HG03066 (cell line): ENCODE results near the gene FBN3.

Source experiments
- ATAC-seq: cut with Tn5 transposase; IDR thresholded peaks from one replicate; pipeline ENCODE4 v1.9.1; 2021; ENCODE audit warnings: low read depth; ENCODE audit not compliant: unreplicated experiment

FBN3 gene

GRCh38 chr19:8095354-8095886 lies 54.0 kb downstream of the FBN3 start:
- ATAC-seq, result no peak

GRCh38 chr19:8094336-8094735 lies 55.1 kb downstream of the FBN3 start:
- no peak for ATAC-seq

DNA sequence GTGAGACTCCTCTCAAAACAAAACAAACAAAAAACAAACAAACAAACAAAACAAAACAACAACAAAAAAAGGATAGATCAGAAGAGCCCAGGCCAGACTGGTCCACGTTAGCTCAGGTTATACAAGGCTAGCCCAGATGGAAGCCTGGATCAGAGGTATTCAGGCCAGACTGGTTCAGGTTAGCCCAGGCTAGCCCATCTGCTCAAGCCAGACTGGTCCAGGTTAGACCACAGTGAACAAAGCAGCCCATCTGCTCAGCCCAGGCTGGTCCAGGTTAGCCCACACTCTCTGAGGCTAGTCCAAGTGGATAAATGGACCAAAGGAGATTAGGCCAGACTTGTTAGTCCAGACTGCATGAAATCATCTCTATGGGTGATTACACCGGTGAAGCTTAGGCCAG lies 55.7 kb downstream of the FBN3 start:
- no peak for ATAC-seq

- no peak for ATAC-seq
These were observed 58.4 kb downstream of the FBN3 start for GRCh38 chr19:8090950-8091349.

DNA sequence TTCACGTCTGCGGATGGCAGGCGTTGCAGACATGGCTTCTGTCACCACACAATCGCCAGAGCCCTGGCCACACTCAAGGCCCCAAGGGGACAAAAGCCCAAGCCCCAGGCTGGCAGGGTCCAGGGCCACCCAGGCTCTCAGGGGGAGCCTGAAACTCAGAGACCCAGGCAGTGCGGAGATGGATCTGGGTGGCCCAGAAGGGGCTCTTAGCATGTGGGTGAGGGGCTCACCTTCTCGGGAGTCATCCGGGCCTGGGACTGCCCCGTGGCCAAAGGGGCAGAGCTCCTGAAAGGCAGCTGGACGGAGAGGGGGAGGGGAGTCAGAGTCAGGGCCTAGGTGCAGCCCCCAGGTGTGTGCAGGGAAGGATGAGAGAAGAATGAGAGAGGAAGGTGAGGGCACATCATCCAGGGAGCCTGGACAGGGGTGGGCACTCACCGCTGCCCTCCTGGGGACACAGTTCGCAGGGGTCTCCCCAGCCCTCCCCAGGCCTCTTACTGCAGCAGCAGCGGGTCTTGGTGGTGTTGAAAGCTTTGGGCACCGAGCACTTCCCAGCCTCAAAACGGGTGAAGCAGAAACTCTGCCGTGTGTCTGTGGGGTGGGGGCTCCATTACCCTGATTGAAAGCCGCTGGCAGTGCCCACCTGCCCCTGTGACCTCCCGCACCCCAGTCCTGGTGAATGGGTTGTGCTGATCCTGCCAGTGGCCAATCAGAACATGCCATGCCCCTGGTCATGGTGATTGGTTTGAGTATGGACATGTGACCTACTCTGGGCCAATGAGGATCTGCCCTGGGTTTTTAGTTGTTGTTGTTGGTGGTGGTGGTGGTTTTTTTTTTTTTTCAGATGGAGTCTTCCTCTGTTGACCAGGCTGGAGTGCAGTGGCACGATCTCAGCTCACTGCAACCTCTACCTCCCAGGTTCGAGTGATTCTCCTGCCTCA lies 59.5 kb downstream of the FBN3 start:
- no peak for ATAC-seq

GRCh38 chr19:8088752-8089663 lies 60.4 kb downstream of the FBN3 start:
- ATAC-seq, result no peak

DNA sequence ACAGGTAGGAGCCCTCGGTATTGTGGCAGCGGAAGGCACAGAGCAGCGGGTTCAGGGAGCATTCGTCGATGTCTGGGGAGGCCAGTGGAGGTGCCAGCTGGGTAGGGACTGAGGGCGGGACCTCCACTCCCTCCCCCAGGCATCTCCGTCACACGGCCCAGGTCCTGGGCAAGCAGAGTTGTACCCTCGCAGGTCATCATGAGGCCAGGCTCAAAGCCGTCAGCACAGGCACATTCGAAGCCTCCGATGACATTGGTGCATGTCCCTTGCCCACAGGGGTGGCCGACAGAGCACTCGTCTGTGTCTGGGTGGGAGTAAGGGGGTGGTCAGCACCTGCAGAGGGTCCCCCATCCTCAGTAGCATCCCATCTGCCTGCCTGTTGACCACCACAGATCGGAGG lies 61.5 kb downstream of the FBN3 start:
- no peak for ATAC-seq

- ATAC-seq, result no peak
These were observed 62.5 kb downstream of the FBN3 start for GRCh38 chr19:8086849-8087248.

GRCh38 chr19:8085598-8086408 lies 63.6 kb downstream of the FBN3 start:
- ATAC-seq, result no peak

- no peak for ATAC-seq
These were observed 65.2 kb downstream of the FBN3 start for GRCh38 chr19:8084152-8084551.

- ATAC-seq, result no peak
These were observed 66.3 kb downstream of the FBN3 start for GRCh38 chr19:8083141-8083540.

DNA sequence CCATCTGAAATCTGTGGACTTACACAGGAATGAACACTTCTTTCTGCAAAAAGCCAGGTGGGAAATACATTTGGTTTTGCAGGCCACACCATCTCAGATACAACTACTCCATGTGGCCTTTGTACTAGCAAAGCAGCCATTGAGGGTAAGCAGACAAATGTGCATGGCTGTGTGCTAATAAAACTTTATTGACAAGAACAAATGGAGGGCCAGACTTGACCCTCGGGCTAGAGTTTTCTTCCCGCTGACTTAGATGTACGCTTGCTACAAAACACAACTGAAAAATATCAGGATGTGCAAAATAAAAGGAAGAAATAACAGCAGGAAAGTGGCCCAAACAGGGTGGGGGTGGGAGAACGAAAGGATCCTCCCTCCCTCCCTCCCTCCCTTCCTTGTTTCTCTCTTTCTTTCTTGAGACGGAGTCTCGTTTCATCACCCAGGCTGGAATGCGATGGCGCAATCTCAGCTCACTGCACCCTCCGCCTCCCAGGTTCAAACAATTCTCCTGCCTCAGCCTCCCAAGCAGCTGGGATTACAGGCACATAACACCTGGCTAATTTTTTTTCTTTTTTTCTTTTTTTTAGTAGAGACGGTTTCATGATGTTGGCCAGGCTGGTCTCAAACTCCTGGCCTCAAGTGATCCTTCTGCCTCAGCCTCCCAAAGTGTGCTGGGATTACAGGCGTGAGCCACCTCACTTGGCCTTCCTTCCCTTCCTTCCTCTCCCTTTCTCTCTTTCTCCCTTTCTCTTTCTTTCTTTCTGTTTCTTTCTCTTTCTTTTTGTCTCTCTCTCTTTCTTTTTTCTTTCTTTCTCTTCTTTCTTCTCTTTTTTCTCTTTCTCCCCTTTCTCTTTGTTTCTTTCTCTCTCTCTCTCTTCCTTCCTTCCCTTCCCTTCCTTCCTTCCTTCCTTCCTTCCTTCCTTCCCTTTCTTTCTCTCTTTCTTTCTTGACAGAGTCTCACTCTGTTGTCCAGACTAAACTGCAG lies 67.5 kb downstream of the FBN3 start:
- ATAC-seq, result no peak

DNA sequence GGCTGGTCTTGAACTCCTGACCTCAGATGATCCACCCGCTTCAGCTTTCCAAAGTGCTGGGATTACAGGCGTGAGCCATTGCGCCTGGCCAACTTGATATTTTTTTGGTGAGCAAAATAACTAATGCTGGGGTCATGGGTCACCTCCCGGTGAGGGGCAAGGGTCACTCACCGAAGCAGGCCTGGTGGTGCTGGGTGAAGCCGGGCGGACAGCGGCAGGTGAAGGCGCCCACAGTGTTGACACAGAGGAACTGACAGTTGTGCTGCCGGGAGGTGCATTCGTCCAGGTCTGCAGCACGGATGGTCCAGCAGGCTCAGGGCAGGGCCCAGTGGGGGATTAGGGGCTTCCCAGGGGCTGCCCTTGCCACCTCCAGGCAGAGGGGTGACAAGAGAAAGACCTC lies 68.6 kb downstream of the FBN3 start:
- ATAC-seq, result no peak

DNA sequence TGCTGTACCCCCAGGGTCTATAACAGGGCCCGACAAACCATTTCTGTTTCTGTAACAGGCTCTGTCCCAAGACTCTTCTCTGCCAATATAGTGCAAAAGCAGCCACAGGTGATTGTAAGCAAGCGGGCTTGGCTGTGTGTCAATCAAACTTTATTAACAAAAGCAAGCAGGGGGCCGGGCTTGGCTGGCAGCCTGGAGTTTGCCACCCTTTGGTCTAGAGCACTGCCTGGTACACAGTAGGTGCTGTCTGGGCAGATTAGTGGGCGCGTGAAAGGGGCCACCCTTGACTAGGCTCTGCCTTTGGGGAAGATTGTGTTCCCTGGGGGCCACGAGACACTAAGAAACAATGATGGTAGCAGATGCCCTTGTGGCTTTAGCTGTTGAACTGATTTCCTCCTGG lies 69.4 kb downstream of the FBN3 start:
- ATAC-seq, result no peak

DNA sequence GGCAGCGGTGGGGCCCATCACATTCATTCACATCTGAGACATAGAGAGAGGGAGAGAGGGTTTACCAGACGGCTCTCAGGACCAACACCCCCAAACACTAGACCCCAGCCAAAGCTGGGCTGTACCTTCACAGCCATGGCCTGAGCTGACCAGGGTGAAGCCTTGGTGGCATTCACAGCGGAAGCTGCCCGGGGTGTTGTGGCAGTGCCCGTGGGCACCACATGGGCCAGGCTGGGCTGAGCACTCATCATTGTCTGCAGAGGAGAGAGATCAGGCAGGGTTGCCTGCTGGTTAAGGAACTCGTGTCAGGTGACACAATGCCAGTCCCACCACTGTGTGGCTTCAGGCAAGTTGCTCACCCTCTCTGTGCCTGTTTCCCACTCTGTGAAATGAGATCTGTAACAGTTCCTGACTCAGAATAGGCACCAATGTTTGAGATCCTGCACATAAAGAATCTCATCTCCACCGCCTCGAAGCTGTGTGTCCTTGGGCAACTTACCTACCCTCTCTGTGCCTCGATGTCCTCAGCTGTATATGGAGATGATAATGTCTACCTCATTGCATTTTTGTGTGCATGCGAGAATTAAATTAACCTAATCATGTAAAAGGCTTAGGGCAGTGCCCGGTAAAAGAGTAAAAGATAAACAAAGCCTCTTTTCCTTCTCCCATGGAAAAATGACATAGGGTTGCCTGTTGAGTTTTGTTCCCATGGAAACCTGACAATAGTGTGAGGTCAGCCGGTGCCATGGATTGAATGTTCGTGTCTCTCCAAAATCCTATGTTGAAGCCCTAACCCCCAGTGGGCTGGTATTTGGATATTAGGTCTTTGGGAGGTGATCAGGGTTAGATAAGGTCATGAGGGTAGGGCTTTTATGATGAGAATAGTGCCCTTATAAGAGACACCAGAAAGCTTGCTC lies 74.0 kb downstream of the FBN3 start:
- no peak for ATAC-seq

GRCh38 chr19:8074501-8074900 lies 74.9 kb downstream of the FBN3 start:
- ATAC-seq, result no peak

DNA sequence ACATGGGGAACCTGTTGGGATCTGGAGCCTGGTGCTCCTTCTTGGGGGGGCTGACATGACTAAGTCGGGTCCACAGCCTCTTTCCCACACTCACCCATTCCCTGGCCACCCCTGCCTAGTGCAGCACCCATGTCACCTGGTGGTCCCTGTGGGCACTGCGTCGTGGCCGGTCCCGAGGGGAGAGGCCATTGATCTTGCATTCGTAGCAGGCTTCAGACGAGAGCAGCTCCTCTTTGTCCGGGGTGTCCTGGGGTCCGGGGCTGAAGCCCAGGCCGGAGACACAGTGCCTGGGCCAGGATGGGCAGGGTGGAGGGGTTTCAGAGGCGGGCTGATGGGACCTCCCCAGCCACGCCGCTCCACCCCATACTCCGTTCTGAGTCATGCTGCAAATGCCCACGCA lies 77.5 kb downstream of the FBN3 start:
- no peak for ATAC-seq
